Nephron progenitor cell (in vitro differentiated cells): ENCODE data around the gene ROR2.

Experiments used
- DNase-seq: peaks from one replicate; pipeline ENCODE4 v3.0.0; 2021
- H3K27ac Mint-ChIP-seq: 2 replicates; pipeline ENCODE4 v1.8.0; 2021; ENCODE audit warnings: mild to moderate bottlenecking, moderate library complexity, mixed read lengths
- H3K27me3 Mint-ChIP-seq: 2 replicates; pipeline ENCODE4 v1.8.0; 2021; ENCODE audit warnings: mild to moderate bottlenecking, low read depth, mixed read lengths; ENCODE audit not compliant: poor library complexity
- H3K36me3 Mint-ChIP-seq: 2 replicates; pipeline ENCODE4 v1.8.0; 2021; ENCODE audit warnings: low read depth, mixed read lengths
- H3K4me1 Mint-ChIP-seq: 2 replicates; pipeline ENCODE4 v1.8.0; 2021; ENCODE audit warnings: mixed read lengths
- H3K4me3 Mint-ChIP-seq: 2 replicates; pipeline ENCODE4 v1.8.0; 2021; ENCODE audit warnings: mild to moderate bottlenecking, moderate library complexity, mixed read lengths
- H3K9me3 Mint-ChIP-seq: 2 replicates; pipeline ENCODE4 v1.8.0; 2021; ENCODE audit warnings: mild to moderate bottlenecking, moderate library complexity, mixed read lengths
- TF ChIP-seq, protein P1 (sequence below): fragments of 200-600 bp; sonication (generic); IDR thresholded peaks from 2 replicates; pipeline ENCODE4 v1.5.0; 2021; ENCODE audit warnings: antibody characterized with exemption

Gene ROR2

DNA sequence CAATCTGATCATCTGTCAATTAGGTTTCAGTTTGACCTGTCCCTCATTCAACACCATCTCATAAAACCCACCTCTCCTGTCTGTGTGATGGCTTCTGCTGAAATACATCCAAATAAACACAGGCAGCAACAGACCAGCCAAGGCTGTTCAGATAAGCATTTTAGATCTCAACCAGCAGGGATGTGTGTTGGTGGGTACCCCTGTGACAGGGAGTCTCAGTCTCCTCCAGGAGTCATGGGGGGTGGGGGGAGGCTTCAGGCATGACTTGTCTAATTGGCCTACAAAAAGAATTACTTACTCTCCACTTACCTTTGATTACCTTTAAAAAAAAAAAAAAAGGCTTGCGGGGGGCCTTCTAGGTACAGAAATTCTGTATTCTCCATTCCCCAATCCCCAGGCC is 65.9 kb downstream of the ROR2 start:
- H3K36me3 Mint-ChIP-seq = peaks cover 50% of the 10 kb centered on the region
- no peak for DNase-seq
- peaks cover 4% of the 10 kb centered on the region for H3K27me3 Mint-ChIP-seq
- peaks cover 77% of the 10 kb centered on the region for H3K4me1 Mint-ChIP-seq
- H3K4me3 Mint-ChIP-seq = no peak overlapping the region
- H3K27ac Mint-ChIP-seq = no peak overlapping the region
- H3K9me3 Mint-ChIP-seq = peaks cover 9% of the 10 kb centered on the region
- TF ChIP-seq, protein P1, sequence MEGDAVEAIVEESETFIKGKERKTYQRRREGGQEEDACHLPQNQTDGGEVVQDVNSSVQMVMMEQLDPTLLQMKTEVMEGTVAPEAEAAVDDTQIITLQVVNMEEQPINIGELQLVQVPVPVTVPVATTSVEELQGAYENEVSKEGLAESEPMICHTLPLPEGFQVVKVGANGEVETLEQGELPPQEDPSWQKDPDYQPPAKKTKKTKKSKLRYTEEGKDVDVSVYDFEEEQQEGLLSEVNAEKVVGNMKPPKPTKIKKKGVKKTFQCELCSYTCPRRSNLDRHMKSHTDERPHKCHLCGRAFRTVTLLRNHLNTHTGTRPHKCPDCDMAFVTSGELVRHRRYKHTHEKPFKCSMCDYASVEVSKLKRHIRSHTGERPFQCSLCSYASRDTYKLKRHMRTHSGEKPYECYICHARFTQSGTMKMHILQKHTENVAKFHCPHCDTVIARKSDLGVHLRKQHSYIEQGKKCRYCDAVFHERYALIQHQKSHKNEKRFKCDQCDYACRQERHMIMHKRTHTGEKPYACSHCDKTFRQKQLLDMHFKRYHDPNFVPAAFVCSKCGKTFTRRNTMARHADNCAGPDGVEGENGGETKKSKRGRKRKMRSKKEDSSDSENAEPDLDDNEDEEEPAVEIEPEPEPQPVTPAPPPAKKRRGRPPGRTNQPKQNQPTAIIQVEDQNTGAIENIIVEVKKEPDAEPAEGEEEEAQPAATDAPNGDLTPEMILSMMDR = no peak

DNA sequence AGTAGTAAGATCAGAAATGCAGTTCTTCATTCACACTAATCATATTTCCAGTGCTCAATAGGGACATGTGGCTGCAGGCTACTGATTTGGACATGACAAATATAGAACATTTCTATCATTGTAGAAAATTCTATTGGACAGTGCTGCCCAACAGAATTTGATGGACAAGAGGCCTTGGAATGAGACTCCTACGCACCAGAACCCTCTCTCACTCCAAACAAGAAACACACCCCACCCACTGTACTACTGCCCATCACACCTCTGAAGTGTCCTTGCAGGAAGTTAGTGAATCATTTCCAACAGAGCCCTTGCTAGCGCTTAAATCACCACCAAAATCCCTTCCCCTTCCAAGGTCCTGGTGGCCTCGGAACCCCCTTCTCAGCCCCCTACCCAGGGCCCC is 66.5 kb downstream of the ROR2 start:
- Mint-ChIP-seq H3K27ac (no peak overlapping the region), H3K4me1 (peaks cover 76% of the 10 kb centered on the region), H3K36me3 (peaks cover 57% of the 10 kb centered on the region), H3K27me3 (peaks cover 4% of the 10 kb centered on the region), H3K4me3 (no peak overlapping the region), H3K9me3 (peaks cover 9% of the 10 kb centered on the region)
- DNase-seq = no peak
- TF ChIP-seq, protein P1 = no peak

DNA sequence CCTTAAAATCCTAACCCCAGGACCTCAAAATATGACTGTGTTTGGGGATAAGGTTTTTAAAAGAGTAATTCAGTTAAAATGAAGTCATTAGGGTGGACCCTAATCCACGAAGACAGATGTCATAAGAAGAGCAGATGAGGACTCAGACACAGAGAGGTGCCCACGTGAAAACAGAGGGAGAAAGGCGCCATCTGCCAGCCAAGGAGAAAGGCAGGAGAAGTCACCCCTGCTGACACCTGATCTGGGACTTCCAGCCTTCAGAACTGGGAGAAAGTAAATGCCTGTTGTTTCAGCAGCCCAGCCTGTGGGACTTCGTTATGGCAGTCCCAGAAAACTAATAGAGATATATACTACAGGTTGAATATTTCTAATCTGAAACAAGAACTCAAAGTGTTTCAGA is 67.4 kb downstream of the ROR2 start:
- no peak for DNase-seq
- Mint-ChIP-seq H3K4me1 (peaks cover 76% of the 10 kb centered on the region), H3K27me3 (peaks cover 4% of the 10 kb centered on the region), H3K36me3 (peaks cover 62% of the 10 kb centered on the region), H3K4me3 (no peak overlapping the region), H3K27ac (no peak overlapping the region), H3K9me3 (peaks cover 9% of the 10 kb centered on the region)
- TF ChIP-seq, protein P1 = no peak

DNA sequence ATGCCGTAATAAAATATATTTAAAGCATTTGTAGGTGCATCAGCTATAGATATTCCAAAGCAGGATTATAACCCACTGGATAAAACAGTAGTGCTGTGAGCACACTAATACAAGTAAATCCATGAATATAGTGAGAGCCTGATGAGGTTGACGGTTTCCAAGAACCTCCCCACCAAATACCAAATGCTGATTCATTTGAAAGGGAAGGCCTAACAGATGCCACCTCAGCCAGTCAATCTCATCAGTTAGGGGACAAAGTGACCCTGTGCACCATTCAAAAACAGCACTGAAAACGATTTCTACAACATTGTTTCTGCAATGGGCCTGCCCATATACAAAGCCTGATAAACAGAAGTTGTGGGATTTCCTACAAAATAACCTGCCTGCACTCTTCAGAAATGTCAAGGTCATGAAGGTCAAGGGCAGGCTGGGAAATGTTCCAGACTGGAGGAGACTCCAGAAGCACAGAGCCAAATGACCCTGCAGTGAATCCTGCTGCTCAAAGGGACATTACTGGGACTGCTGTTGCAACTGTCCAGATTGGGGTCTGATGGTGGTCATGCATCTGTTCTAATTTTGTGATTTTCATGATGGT is 69.6 kb downstream of the ROR2 start:
- Mint-ChIP-seq H3K27me3 (peaks cover 4% of the 10 kb centered on the region), H3K9me3 (peaks cover 9% of the 10 kb centered on the region), H3K4me1 (peaks cover 74% of the 10 kb centered on the region), H3K36me3 (peaks cover 79% of the 10 kb centered on the region), H3K4me3 (no peak overlapping the region), H3K27ac (no peak overlapping the region)
- TF ChIP-seq, protein P1 = no peak
- no peak for DNase-seq

DNA sequence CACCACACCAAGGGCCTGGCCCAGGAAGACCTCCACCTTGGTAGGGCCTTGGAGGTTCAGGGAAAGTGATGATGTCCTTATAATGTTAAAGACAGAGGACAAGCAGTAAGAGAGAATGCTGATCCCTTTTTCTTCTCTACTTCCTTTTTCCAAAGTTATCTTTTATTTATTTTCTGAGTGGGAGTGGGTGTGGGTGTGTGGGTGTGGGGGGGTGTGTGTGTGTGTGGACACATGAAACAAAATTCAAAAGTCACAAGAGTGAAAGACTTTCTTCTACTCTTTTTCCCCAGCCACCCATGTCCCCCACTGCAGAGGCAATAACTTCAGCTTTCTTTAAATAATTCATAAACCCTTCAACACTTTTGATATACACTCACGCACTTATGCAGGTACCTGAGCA is 70.8 kb downstream of the ROR2 start:
- peaks cover 9% of the 10 kb centered on the region for H3K9me3 Mint-ChIP-seq
- H3K27ac Mint-ChIP-seq = no peak overlapping the region
- no peak for DNase-seq
- H3K4me3 Mint-ChIP-seq = no peak overlapping the region
- TF ChIP-seq, protein P1 = no peak
- H3K27me3 Mint-ChIP-seq = peaks cover 4% of the 10 kb centered on the region
- peaks cover 76% of the 10 kb centered on the region for H3K36me3 Mint-ChIP-seq
- H3K4me1 Mint-ChIP-seq = peaks cover 74% of the 10 kb centered on the region

DNA sequence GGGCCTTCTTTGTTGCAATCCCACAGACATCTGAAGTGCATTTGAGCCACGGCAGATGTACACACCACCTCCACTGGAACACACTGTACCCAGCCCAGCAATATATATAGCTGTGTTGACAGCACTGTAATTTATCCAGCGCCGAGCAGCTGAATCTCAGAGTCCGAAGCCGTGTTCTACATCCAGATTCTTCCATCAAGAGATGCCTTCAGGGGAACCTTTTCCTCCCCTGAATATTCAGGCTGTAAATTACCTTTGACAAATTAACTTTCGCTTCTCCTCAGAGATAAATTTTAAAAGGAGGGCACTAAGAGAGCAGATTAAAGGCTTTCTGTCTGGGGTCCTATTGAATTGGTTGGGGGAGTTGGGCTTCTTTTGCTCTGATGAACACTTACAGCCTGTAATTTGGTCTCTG is 76.4 kb downstream of the ROR2 start:
- Mint-ChIP-seq H3K36me3 (peaks cover 65% of the 10 kb centered on the region), H3K27me3 (no peaks in the 10 kb centered on the region), H3K4me1 (peaks cover 74% of the 10 kb centered on the region), H3K9me3 (no peaks in the 10 kb centered on the region), H3K27ac (peak overlapping the region; percentile 57), H3K4me3 (no peak overlapping the region)
- TF ChIP-seq, protein P1 = no peak
- DNase-seq = no peak
